ENCODE measurements around the gene GALNT5. TPM values are rescaled to one million over a fixed set of nuclear protein-coding genes. Genes with fewer than 3 reads are reported as not detected.
A peak's percentile ranks its signal among the peaks of the same experiment; 100 is the strongest.
"Not testable (repeated sequence)": the region's sequence is repeated elsewhere in the genome, so short reads cannot be mapped to it uniquely, and the experiment has no call there.

The GALNT5 gene
- total RNA-seq, 4 donors from 2014 or later: 0.26 to 0.98 (median 0.37) TPM

GRCh38 chr2:157334797-157335196, 77.3 kb downstream of the GALNT5 start:
- 91% methylated on average over 3 of the region's 3 CpGs for WGBS
- H3K9me3 ChIP-seq: no peaks in the 10 kb centered on the region
- DNase-seq (ENCODE audit: low spot score in 2 of 2): no peak
- H3K4me3 ChIP-seq: no peak overlapping the region
- H3K27me3 ChIP-seq: no peaks in the 10 kb centered on the region
- no peaks in the 10 kb centered on the region for H3K4me1 ChIP-seq
- H3K36me3 ChIP-seq: no peaks in the 10 kb centered on the region
- TF ChIP-seq EP300 (IDR thresholded peaks at IDR 0.05) (no peak), POLR2AphosphoS5 (IDR thresholded peaks at IDR 0.05) (no peak), POLR2A (IDR thresholded peaks at IDR 0.05) (no peak), CTCF (IDR thresholded peaks at IDR 0.05) (no peak)
- H3K27ac ChIP-seq: no peak overlapping the region

- no peak overlapping the region for H3K4me3 ChIP-seq
- H3K36me3 ChIP-seq: no peaks in the 10 kb centered on the region
- DNase-seq (ENCODE audit: low spot score in 2 of 2): no peak
- no peak for TF ChIP-seq POLR2AphosphoS5 (IDR thresholded peaks at IDR 0.05)
- no peak for TF ChIP-seq POLR2A (IDR thresholded peaks at IDR 0.05)
- no peak for TF ChIP-seq EP300 (IDR thresholded peaks at IDR 0.05)
- peak in 1 of 2 donors; percentile 51 for TF ChIP-seq CTCF (IDR thresholded peaks at IDR 0.05)
- 47% methylated on average over 8 of the region's 8 CpGs for WGBS
- H3K27me3 ChIP-seq: no peaks in the 10 kb centered on the region
- H3K4me1 ChIP-seq: no peaks in the 10 kb centered on the region
- H3K9me3 ChIP-seq: no peaks in the 10 kb centered on the region
- no peak overlapping the region for H3K27ac ChIP-seq
These were observed 78.9 kb downstream of the GALNT5 start for GRCh38 chr2:157336137-157337010.

- TF ChIP-seq CTCF (IDR thresholded peaks at IDR 0.05): no peak
- no peak for TF ChIP-seq EP300 (IDR thresholded peaks at IDR 0.05)
- TF ChIP-seq POLR2AphosphoS5 (IDR thresholded peaks at IDR 0.05): no peak
- no peak for TF ChIP-seq POLR2A (IDR thresholded peaks at IDR 0.05)
- 60% methylated on average over 3 of the region's 3 CpGs for WGBS
- DNase-seq (ENCODE audit: low spot score in 2 of 2): no peak
These were observed 80.5 kb downstream of the GALNT5 start for GRCh38 chr2:157337978-157338377.

GRCh38 chr2:157339965-157340655, 82.6 kb downstream of the GALNT5 start:
- 82% methylated on average over 4 of the region's 4 CpGs for WGBS
- Histone ChIP-seq H3K4me3 (no peak overlapping the region), H3K36me3 (no peaks in the 10 kb centered on the region), H3K9me3 (peaks cover 8% of the 10 kb centered on the region), H3K27ac (no peak overlapping the region), H3K4me1 (no peaks in the 10 kb centered on the region), H3K27me3 (no peaks in the 10 kb centered on the region)
- DNase-seq (ENCODE audit: low spot score in 2 of 2): no peak
- no peak for TF ChIP-seq POLR2AphosphoS5 (IDR thresholded peaks at IDR 0.05)

More at GRCh38 chr2:157337978-157338377, 80.5 kb downstream of the GALNT5 start:
- Histone ChIP-seq H3K4me3 (no peak overlapping the region), H3K36me3 (no peaks in the 10 kb centered on the region), H3K9me3 (peaks cover 2% of the 10 kb centered on the region), H3K4me1 (no peaks in the 10 kb centered on the region), H3K27ac (no peak overlapping the region), H3K27me3 (no peaks in the 10 kb centered on the region)

GRCh38 chr2:157341381-157341780, 83.9 kb downstream of the GALNT5 start:
- H3K4me1 ChIP-seq; H3K27ac ChIP-seq; H3K27me3 ChIP-seq; H3K9me3 ChIP-seq; H3K36me3 ChIP-seq; H3K4me3 ChIP-seq; DNase-seq (ENCODE audit: low spot score in 2 of 2): not testable (repeated sequence)
- WGBS: 89% methylated on average over 2 of the region's 2 CpGs

- no peak for TF ChIP-seq POLR2A (IDR thresholded peaks at IDR 0.05)
- no peak for TF ChIP-seq CTCF (IDR thresholded peaks at IDR 0.05)
- TF ChIP-seq EP300 (IDR thresholded peaks at IDR 0.05): no peak
- TF ChIP-seq POLR2AphosphoS5 (IDR thresholded peaks at IDR 0.05): no peak
- Histone ChIP-seq H3K27ac (no peak overlapping the region), H3K4me1 (no peaks in the 10 kb centered on the region), H3K4me3 (no peak overlapping the region), H3K27me3 (no peaks in the 10 kb centered on the region), H3K9me3 (peaks cover 8% of the 10 kb centered on the region), H3K36me3 (no peaks in the 10 kb centered on the region)
- WGBS: 71% methylated on average over 2 of the region's 2 CpGs
- no peak for DNase-seq (ENCODE audit: low spot score in 2 of 2)
These were observed 88.3 kb downstream of the GALNT5 start for GRCh38 chr2:157345647-157346389.

Data from suprapubic skin (tissue), 4 donors.